ENCODE results near the gene PEX7.
"Not testable (repeated sequence)": the region's sequence is repeated elsewhere in the genome, so short reads cannot be mapped to it uniquely, and the experiment has no call there.

The PEX7 gene

GRCh38 chr6:136822376-136823127 is at the start of gene PEX7:
TSS of gene PEX7 (plus strand) at chr6:136822592. CDS start at chr6:136822666, 74 bp downstream.
- DNase-seq (ENCODE audit: low read depth in 2 of 2) = peak; percentile 79 to 81

GRCh38 chr6:136772685-136773472 is 49.5 kb upstream of the PEX7 start:
- no peak for DNase-seq (ENCODE audit: low read depth in 2 of 2)

GRCh38 chr6:136773473-136773796 is 49.0 kb upstream of the PEX7 start:
- DNase-seq (ENCODE audit: low read depth in 2 of 2) = no peak

- DNase-seq (ENCODE audit: low read depth in 2 of 2) = no peak
These were observed 48.0 kb upstream of the PEX7 start for GRCh38 chr6:136774228-136775041.

- no peak for DNase-seq (ENCODE audit: low read depth in 2 of 2)
These were observed 47.3 kb upstream of the PEX7 start for GRCh38 chr6:136775081-136775480.

GRCh38 chr6:136775548-136775947 is 46.8 kb upstream of the PEX7 start:
- no peak for DNase-seq (ENCODE audit: low read depth in 2 of 2)

- no peak for DNase-seq (ENCODE audit: low read depth in 2 of 2)
These were observed 44.7 kb upstream of the PEX7 start for GRCh38 chr6:136777651-136778050.

- DNase-seq (ENCODE audit: low read depth in 2 of 2) = no peak
These were observed 42.7 kb upstream of the PEX7 start for GRCh38 chr6:136779682-136780081.

- DNase-seq (ENCODE audit: low read depth in 2 of 2) = no peak
These were observed 41.4 kb upstream of the PEX7 start for GRCh38 chr6:136780972-136781371.

- no peak for DNase-seq (ENCODE audit: low read depth in 2 of 2)
These were observed 40.2 kb upstream of the PEX7 start for GRCh38 chr6:136782021-136782770.

- no peak for DNase-seq (ENCODE audit: low read depth in 2 of 2)
These were observed 39.4 kb upstream of the PEX7 start for GRCh38 chr6:136783021-136783420.

- DNase-seq (ENCODE audit: low read depth in 2 of 2) = no peak
These were observed 38.7 kb upstream of the PEX7 start for GRCh38 chr6:136783495-136784270.

- no peak for DNase-seq (ENCODE audit: low read depth in 2 of 2)
These were observed 38.1 kb upstream of the PEX7 start for GRCh38 chr6:136784271-136784664.

GRCh38 chr6:136784910-136785746 is 37.3 kb upstream of the PEX7 start:
- DNase-seq (ENCODE audit: low read depth in 2 of 2) = no peak

- DNase-seq (ENCODE audit: low read depth in 2 of 2) = no peak
These were observed 35.7 kb upstream of the PEX7 start for GRCh38 chr6:136786658-136787057.

- no peak for DNase-seq (ENCODE audit: low read depth in 2 of 2)
These were observed 34.7 kb upstream of the PEX7 start for GRCh38 chr6:136787726-136788068.

GRCh38 chr6:136788069-136788902 is 34.1 kb upstream of the PEX7 start:
- DNase-seq (ENCODE audit: low read depth in 2 of 2) = no peak

- DNase-seq (ENCODE audit: low read depth in 2 of 2) = not testable (repeated sequence)
These were observed 33.0 kb upstream of the PEX7 start for GRCh38 chr6:136789440-136789839.

All from fibroblast of skin of left biceps (primary cell).